Esophagus mucosa (tissue), 1 donor: ENCODE data around the gene CD101. TPM values are rescaled to one million over a fixed set of nuclear protein-coding genes. Genes with fewer than 3 reads are reported as not detected.

Experiments used
- ATAC-seq: fragments of 200-7000 bp; cut with Tn5 transposase; one replicate; pipeline ENCODE4 v1.9.1; 2020
- total RNA-seq: library from RNA; stranded (reverse); gene quantifications from one replicate; pipeline ENCODE4 v1.2.4, GENCODE V29; 2023
- donor health status: DM: yes; HTN: yes; CAD: no.

Gene CD101
- total RNA-seq, 1 donor from 2014 or later: 1.5 TPM

DNA sequence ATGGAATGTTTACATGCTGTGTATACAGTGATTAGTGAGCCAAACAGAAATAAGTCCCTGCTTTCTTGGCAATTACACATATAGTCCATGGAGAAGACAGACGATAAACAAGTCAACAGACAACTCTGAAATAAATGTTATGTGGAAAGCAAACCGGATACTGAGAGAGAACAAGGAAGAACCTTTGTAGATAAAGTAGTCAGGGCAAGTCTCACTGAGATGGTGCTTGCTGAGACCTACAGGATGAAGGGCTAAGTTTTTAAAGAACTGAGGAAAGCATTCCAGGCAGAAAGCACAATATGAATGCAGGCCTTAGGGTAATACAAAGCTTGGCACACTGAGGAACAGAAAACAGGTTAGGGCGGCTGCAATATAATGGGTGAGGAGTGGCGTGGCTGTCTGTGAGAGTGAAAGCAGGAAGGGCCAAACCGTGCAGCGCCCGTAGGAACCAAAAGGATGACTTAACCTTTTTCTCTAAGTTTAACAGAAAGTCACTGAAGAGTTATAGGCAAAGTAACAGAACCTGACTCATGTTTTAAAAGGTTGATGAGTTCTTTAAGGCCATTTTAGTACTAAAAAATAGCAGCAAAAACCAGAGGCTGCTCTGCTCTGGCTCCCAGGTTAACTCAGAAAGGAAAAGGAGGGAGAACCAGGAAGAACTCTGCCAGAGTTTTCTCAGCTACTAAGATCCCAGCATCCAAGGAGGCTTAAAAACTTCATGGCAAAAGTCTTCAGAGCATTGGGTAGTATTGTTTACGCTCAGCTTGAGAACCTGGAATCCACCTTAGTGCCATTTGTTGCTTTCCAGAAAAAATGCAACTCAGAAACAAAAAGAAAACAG lies 49.9 kb downstream of the CD101 start:
- ATAC-seq: peak; percentile 97

DNA sequence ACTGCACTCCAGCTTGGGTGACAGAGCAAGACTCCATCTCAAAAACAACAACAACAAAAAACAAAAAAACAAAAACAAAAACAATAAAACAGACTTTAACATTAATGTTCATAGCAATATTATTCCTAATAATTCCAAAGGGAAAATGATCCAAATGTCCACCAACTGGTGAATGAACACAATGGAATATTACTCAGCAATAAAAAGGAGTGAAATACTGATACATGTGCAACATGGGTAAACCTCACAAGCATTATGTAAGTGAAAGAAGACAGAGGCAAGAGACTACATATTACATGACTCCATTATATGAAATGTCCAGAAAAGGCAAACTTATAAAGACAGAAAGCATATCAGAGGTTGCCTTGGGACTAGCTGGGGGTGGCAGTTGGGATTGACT lies 52.5 kb downstream of the CD101 start:
- no peak for ATAC-seq

DNA sequence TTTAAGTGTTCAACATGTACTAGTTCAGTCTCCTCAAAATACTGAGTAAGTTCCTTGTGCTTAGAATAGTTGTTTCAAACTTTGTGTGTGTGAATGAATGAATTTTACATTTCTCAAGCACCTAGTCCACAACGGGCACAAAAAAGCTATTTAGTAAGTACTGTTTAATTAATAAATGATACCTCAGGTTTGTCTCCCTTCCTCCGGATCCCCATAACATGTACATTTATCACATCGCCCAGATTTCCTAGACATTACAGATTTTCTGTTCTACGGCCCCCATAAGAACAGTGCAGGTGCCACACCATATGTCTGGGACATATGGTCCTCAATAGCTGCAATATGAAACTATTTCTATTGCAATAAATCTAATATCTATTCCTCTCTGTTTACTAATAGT lies 57.2 kb downstream of the CD101 start:
- no peak for ATAC-seq

DNA sequence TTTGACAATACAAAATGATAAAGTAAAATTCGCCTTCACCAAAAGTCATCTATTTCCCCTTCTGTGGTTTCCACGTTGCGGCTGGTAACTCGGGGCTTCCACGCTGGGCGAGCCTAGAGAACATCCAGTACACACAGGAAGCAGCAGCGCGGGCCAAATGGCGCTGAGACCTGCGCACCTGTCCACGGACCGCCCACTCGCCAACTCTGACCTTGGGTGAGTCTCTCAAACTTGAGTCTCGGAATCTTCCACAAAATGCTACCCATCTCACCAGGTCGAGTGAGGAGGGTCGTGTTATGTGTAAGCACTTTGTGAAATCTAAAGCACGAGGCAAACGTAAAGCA lies 57.7 kb downstream of the CD101 start:
- peak; percentile 59 for ATAC-seq

DNA sequence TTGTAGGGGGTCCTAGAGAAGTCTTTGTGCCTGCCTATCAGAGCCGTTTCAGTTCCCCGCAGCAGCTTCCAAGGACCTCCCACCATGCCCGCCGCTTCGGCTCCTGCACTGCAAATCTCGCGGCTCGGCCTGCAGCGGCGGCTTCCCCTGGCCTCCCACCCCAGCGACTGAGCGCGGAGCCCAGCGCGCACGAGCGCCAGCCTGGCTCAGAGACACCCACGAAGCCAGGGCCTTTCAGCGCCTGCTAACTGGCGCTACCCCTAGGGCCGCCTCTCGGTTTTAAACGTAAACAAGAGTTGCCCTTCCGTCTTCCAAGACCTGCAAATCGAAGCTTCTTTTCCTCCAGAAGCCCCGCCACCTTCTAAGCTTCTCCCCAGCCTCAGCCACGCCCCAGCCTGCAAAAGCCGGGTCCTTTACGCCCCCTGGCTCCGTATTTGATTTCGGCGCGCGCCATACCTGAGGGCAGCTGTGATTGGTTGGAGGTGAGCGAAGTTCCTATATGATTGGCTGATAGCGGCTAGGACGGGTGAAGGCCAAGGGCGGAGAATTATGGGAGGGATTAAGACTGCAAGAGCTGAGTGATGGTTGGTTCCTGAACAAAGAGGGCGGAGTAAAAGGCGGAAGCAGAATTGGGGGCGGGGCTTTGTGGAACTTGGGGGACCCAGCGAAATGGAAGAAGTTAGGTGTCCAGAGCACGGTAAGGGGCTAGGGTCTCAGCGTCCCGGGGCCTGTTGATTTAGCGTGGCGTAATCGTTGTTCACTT lies 58.3 kb downstream of the CD101 start, which contains the start of gene TTF2:
TSS of gene TTF2 (plus strand) at position 649 of the 763 bp plus-strand sequence. CDS start at position 670, 21 bp downstream.
- ATAC-seq: peak; percentile 99

DNA sequence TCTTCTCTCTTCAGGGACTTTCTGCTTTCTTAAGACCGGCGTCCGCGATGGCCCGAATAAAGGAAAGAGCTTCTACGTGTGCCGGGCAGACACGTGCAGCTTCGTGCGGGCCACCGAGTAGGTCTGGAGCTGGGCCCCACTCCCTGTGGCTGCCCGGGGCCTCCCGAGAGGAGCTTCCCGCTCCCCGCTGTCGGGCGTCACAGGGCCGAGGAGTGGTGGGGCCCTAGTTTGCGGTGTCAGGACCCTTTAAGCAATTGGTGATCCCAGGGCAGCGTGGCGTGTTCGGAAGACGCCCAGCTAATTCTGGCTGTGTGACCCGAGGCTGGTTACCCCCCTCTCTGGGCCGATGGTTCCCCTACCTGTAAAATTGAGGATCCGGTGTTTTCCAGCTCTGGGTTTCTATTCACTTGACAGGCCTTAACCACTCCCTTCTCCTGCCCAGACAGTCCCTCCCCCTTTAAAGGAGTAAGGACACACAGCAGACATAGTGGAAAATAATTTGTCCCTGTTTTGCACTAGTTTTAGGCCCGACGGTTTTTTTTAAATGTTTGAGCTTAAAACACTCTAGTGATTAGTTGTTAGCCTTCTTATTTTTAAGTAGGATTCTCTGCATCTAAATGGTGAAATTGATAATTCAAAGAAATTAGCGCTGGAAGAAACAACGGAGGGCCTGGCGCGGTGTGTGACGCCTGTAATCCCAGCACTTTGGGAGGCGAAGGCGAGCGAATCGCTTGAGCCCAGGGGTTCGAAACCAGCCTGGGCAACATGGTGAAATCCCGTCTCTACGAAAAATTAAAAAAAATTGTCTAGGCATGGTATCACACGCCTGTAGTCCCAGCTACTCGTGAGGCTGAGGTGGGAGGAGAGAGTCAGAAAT lies 59.1 kb downstream of the CD101 start:
- ATAC-seq: peak; percentile 67

DNA sequence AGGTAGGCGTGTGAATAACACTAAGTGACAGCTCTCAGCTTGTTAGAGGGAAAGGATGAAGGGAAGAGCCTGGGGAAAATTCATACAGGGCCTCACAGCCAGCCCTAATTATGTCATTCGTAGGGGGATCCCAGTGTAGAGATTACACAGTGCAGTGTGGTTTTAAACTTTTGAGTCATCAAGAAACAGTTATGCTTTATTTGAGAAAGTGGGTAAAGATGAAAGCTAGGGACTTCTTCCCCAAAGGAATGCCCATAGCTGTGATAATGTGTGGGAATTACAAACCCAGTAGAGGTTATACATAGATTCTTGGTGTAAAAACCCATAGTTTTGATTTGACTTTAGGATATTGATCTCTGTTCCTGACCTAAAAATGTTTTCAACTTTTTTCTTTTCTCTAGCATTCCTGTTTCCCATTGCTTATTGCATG lies 60.4 kb downstream of the CD101 start:
- no peak for ATAC-seq

DNA sequence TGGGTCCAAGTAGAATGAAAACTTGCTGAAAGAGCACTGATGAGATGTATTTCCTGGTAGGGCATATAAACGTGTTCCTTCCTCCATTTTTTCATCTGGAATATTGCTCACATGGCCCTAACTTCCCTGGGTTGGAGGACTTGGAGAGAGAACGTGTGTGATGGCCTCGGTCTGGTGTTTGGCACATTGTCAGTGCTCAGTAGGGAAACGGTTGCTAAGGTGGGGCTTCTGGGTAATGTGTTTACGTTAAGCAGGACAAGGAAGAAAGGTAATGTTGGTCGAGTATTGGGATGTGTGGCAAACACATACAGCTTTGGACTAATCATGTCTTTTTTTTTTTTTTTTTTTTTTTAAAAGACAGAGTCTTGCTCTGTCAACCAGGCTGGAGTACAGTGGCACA lies 64.8 kb downstream of the CD101 start:
- ATAC-seq: no peak

DNA sequence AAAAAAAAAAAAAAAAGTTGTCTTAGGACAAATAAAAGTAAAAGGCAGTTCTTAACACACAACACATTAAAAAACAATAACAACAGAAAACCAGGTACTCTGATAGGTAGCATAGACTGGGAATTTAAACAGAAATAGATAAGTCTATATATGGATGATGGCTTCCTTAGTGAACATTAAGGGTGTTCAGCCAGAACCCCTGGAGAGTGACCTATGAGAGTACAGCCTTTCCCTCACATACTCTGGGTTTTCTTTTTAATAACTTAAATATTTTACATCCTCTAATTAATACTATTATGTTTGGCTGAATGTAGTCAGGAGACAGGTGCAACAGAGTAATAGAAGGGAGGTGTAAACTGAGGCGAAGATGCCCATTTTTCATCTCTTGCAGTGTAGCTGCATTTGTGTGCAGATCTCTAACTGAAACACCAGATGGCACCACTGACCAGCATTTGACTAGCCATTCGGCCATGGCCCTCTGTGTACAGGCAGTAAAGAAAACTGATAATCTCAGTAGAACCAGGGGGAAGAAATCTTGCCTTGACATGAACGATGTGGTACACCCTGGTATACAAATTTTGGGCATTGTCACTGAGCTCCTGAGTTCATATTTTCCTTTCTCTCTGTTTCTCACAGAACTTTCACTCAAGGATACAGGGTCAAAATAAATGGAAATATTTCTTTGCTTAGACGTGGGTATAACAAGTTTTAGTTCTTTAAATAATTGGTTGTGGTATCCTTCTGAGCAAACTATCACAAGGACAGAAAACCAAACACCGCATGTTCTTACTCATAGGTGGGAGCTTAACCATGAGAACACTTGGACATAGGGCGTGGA lies 66.2 kb downstream of the CD101 start:
- ATAC-seq: peak; percentile 83

DNA sequence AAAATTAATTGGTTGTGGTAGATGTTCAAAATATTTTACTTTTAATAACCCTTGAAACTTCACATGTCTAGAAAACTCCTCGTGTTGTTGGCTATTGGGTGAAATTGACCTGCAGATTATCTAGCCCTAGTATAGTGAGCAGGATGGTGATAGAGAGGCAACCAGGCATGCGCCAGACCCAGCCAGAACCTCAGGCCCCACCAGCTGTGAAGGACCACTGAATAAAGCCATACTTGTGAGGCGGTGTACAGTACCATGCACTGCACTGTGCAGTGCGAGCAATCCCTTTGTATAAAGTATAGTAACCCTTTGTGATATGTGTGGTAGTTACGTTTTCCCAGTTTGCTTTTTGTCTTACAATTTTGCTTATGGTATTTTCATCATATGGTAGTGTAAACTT lies 67.0 kb downstream of the CD101 start:
- no peak for ATAC-seq

DNA sequence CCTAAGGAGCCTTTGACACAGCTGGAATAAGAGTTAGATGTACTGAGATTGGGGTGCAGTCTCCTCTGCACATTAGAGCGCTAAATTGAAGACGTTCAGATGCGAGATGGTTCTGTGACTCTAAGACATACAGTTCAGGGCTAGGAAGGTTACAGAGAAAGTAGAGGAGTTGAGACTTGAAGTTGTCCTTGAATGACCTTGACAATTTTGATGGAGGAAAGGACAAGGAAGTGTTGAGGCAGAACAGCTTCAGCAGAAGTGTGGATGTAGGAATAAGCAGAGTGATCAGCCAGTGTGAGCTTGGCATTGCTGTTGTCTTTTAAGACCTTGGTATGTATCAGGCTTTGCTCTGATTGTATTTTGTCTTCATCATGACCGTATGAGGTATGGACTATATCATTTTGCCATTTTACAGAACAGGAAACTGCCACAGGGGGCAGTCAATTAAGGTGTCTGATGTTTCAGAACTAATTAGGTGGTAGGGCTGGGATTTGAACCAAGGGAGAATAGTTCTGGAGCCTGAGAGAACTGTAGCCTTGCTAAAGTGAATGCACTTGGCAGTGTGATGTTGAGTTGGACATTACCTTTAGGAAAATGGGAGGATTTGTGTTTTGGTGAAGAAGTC lies 67.8 kb downstream of the CD101 start:
- ATAC-seq: no peak

DNA sequence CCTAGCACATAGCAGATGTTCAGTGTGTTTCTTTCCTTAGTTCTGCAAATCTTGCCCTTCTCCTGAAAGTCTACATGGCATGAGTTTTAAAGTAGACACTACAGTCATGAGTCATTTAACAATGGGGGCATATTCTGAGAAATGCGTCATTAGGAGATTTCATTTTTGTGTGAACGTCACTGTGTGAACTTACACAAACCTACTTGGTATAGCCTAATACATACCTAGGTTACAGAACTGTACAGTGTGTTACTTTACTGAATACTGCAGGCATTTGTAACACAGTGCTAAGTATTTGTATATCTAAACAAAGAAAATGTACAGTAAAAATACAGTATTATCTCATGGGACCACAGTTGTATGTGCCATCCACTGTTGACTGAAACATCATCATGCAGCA lies 68.6 kb downstream of the CD101 start:
- ATAC-seq: no peak

DNA sequence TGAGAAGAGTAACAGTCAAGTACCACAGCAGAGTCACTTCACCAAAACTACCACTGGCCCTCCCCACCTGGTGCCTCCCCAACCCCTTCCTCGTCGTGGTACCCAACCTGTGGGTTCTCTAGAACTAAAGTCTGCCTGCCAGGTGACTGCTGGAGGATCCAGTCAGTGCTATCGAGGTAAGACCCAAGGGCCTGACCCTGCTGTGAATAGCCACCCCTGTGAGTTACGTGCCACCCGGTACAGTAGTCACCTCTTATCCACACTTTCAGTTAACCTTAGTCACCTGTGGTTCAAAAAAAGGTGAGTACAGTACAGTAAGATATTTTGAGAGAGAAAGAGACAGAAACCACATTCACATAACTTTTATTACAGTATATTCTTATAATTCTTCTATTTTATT lies 75.1 kb downstream of the CD101 start:
- ATAC-seq: no peak

DNA sequence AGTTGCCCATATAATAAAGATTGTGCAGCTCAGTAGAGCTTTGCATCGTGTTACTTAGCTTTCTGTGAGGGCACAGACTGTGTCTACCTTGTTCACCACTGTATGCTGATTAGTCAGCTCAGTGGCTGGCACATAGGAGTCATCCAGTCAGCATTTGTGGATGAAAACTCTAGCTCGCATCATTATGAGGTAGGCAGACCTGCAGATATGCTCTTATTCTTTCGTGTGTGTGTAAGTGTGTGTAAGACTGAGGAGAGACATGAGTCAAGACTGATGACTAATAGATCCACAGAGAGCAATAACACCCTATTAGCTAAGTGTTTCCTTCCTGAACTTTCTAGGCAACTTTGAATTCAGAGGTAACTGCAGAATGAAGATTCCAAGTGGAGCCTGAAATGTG lies 75.7 kb downstream of the CD101 start:
- ATAC-seq: peak; percentile 98

DNA sequence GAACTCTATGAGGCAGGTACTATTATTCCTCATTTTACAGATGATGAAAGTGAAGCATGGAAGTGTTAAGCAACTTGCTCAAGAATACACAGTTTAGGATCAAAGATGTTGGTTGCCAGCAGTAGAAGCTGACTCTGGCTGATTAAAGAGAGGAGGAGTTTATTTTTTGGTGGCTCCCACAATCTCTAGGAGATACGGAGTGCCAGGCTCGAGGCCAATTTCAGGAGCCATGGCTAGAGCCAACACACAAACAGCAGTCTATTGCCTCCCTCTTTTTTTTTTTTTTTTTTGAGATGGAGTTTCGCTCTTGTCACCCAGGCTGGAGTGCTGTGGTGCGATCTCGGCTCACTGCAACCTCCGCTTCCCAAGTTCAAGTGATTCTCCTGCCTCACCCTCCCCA lies 78.2 kb downstream of the CD101 start:
- ATAC-seq: no peak

DNA sequence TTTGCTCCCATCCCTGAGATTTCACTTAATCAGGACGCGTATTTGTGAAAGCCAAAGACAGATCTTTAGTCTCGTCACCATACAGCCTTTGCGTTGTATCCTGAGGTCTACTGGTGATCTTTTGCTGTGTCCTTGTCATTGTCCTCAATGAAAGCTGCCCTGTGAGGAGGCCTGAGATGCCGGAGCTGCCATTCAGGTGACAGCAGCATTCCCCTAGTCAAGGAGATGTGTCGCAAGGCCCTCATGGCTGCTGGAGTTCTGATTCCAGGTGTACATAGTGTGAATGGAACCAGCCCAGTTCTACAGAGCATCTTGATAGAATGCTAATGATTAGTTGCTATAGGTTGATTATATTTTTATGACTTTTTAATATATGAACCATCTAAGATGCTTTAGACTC lies 82.7 kb downstream of the CD101 start:
- ATAC-seq: no peak

Other genes with a start within 250 kb of the CD101 start
- 1.3 TPM for gene CD2, start 247.3 kb upstream of the CD101 start, total RNA-seq
- 55.1 TPM for gene PTGFRN, start 91.8 kb upstream of the CD101 start, total RNA-seq
- gene TTF2, start 58.6 kb downstream of the CD101 start, total RNA-seq: 26.2 TPM
- gene TRIM45, start 120.0 kb downstream of the CD101 start, total RNA-seq: 1.8 TPM
- 1.0 TPM for gene VTCN1, start 209.2 kb downstream of the CD101 start, total RNA-seq